AG20443 (cell line): ENCODE data around the gene ANKS3.

Source experiments
- DNase-seq: peaks from one replicate; pipeline ENCODE4 v3.0.0; 2012; ENCODE audit warnings: low spot score, mixed read lengths

ANKS3 gene

GRCh38 chr16:4684763-4685162, 49.3 kb downstream of the ANKS3 start:
- no peak for DNase-seq

GRCh38 chr16:4684058-4684715, 49.9 kb downstream of the ANKS3 start:
- no peak for DNase-seq

GRCh38 chr16:4683255-4684057, 50.6 kb downstream of the ANKS3 start:
- no peak for DNase-seq

- no peak for DNase-seq
Observed at GRCh38 chr16:4682616-4683254, 51.3 kb downstream of the ANKS3 start.

- no peak for DNase-seq
Observed at GRCh38 chr16:4682084-4682591, 51.9 kb downstream of the ANKS3 start.

GRCh38 chr16:4681471-4682083, 52.5 kb downstream of the ANKS3 start:
- DNase-seq, result no peak

GRCh38 chr16:4680673-4681470, 53.2 kb downstream of the ANKS3 start:
- no peak for DNase-seq

GRCh38 chr16:4679850-4680636, 54.0 kb downstream of the ANKS3 start:
- DNase-seq, result no peak

GRCh38 chr16:4679156-4679849, 54.8 kb downstream of the ANKS3 start:
- no peak for DNase-seq

- DNase-seq, result no peak
Observed at GRCh38 chr16:4678596-4678995, 55.5 kb downstream of the ANKS3 start.

GRCh38 chr16:4677994-4678393, 56.1 kb downstream of the ANKS3 start:
- no peak for DNase-seq

GRCh38 chr16:4677390-4677789, 56.7 kb downstream of the ANKS3 start:
- DNase-seq, result no peak

- DNase-seq, result no peak
Observed at GRCh38 chr16:4676831-4677230, 57.2 kb downstream of the ANKS3 start.

GRCh38 chr16:4675864-4676786, 57.9 kb downstream of the ANKS3 start:
- DNase-seq, result no peak

- no peak for DNase-seq
Observed at GRCh38 chr16:4674926-4675530, 59.0 kb downstream of the ANKS3 start.

GRCh38 chr16:4673387-4674046, 60.6 kb downstream of the ANKS3 start:
- no peak for DNase-seq

GRCh38 chr16:4668313-4668960, 65.6 kb downstream of the ANKS3 start:
- DNase-seq, result no peak
